Lower leg skin (tissue), 3 donors: Measurements from ENCODE around the gene ACAD10.
"Not testable (repeated sequence)": the region's sequence is repeated elsewhere in the genome, so short reads cannot be mapped to it uniquely, and the experiment has no call there.

Experiments used
- CTCF ChIP-seq, 3 donors: fragments of 450-650 bp; IDR thresholded peaks; one replicate each; pipeline ENCODE4 v1.5.1; 2016; ENCODE audit warnings: antibody characterized with exemption in 3 of 3, mild to moderate bottlenecking in 3 of 3, moderate library complexity in 2 of 3
- POLR2A ChIP-seq, 2 donors: fragments of 450-650 bp; IDR thresholded peaks; one replicate each; pipeline ENCODE4 v1.6.1; 2016 to 2017; ENCODE audit warnings: antibody characterized with exemption in 2 of 2, mild to moderate bottlenecking in 1 of 2, moderate library complexity in 1 of 2

GRCh38 chr12:111652530-111652929, 33.3 kb upstream of the ACAD10 start:
- not testable (repeated sequence) for TF ChIP-seq CTCF, POLR2A (IDR thresholded peaks at IDR 0.05)
